NCI-H2196 treated with DMSO at 0.1 percent for 48 hours (cell line): ENCODE measurements around the gene TGIF2LY.
"Not testable (repeated sequence)": the region's sequence is repeated elsewhere in the genome, so short reads cannot be mapped to it uniquely, and the experiment has no call there.

Experiments
- DNase-seq: peaks from one replicate; lab custom pipeline; 2025; ENCODE audit not compliant: unreplicated experiment; lab: John Stamatoyannopoulos, UW

TGIF2LY gene

GRCh38 chrY:3578767-3579166, at the start of gene TGIF2LY:
Gene TGIF2LY (plus strand): TSS chrY:3579067. CDS start chrY:3579245, 178 bp downstream.
- not testable (repeated sequence) for DNase-seq
